Left lung (tissue), 10 donors: ENCODE results near the gene BCR. TPM values are rescaled to one million over a fixed set of nuclear protein-coding genes. Genes with fewer than 3 reads are reported as not detected.

Experiments
- ATAC-seq: fragments of 200-7000 bp; cut with Tn5 transposase; one replicate; pipeline ENCODE4 v1.9.1; 2020; ENCODE audit warnings: moderate library complexity
- DNase-seq, 4 donors: peaks; one replicate each; pipeline ENCODE4 v3.0.0-alpha.2; 2013 to 2020
- H3K27ac ChIP-seq, 2 donors: fragments of 200-600 bp; sonication (generic) in 1 of 2; one replicate each; pipeline versions ENCODE4 v1.5.0 to v1.8.0; 2020 to 2021
- H3K27me3 ChIP-seq, 2 donors: fragments of 200-600 bp; sonication (generic) in 1 of 2; one replicate each; pipeline versions ENCODE4 v1.5.0 to v1.8.0; 2020 to 2021
- H3K36me3 ChIP-seq, 2 donors: fragments of 200-600 bp; sonication (generic) in 1 of 2; one replicate each; pipeline versions ENCODE4 v1.5.0 to v1.8.0; 2020 to 2021
- H3K4me1 ChIP-seq, 2 donors: fragments of 200-600 bp; one replicate each; pipeline ENCODE4 v1.8.0; 2021
- H3K4me3 ChIP-seq, 2 donors: fragments of 200-600 bp; sonication (generic) in 1 of 2; one replicate each; pipeline versions ENCODE4 v1.5.0 to v1.8.0; 2020 to 2021; ENCODE audit warnings: mild to moderate bottlenecking in 1 of 2
- H3K9me3 ChIP-seq, 2 donors: fragments of 200-600 bp; sonication (generic) in 1 of 2; one replicate each; pipeline versions ENCODE4 v1.5.0 to v1.8.0; 2020 to 2021
- CTCF ChIP-seq, 2 donors: fragments of 200-600 bp; sonication (generic) in 1 of 2; IDR thresholded peaks; one replicate each; pipeline versions ENCODE4 v1.5.0 to v1.8.0; 2021; ENCODE audit warnings: antibody characterized with exemption in 2 of 2
- intact Hi-C, 2 donors: fragments of 100-400 bp; cut with DNase I; formaldehyde crosslinking; loops; one replicate each; pipeline versions ENCODE4 v1.11.2 to v1.14.2; 2022
- polyA plus RNA-seq, 6 donors: library from polyadenylated mRNA; unstranded; fragments of 120-200 nt; gene quantifications; one replicate each; pipeline ENCODE4 v1.2.1, GENCODE V29; 2013; ENCODE audit not compliant: insufficient read length in 6 of 6
- total RNA-seq, 2 donors: library from RNA; stranded (reverse); fragmentation: NEBNext Ultra II Directional; extraction: Animal tissue kit (Norgen Biotek cat#: 25700); gene quantifications; one replicate each; pipeline ENCODE4 v1.2.1, GENCODE V29; 2021
- donor health status: DM: no; HTN: yes; CAD: no.
- donor health status: DM: no; HTN: no; CAD: no.

Gene BCR
- total and polyA plus RNA-seq, 8 donors = 41.1 to 70.4 (median 48.9) TPM

- H3K36me3 ChIP-seq = peaks cover 0 to 100% of the 10 kb centered on the region in 2 donors
- TF ChIP-seq CTCF (IDR thresholded peaks at IDR 0.05) = no peak
- no peaks in the 10 kb centered on the region for H3K9me3 ChIP-seq
These were observed 91.2 kb downstream of the BCR start for GRCh38 chr22:23271597-23271908.

GRCh38 chr22:23272371-23272770 is 92.1 kb downstream of the BCR start:
- ATAC-seq = no peak
- Histone ChIP-seq H3K4me3 (no peak overlapping the region), H3K4me1 (no peaks in the 10 kb centered on the region), H3K36me3 (peaks cover 0 to 100% of the 10 kb centered on the region in 2 donors), H3K27me3 (no peaks in the 10 kb centered on the region), H3K27ac (no peak overlapping the region), H3K9me3 (no peaks in the 10 kb centered on the region)
- intact Hi-C loops = no loop called here
- no peak for DNase-seq
- no peak for TF ChIP-seq CTCF (IDR thresholded peaks at IDR 0.05)

More at GRCh38 chr22:23271597-23271908, 91.2 kb downstream of the BCR start:
- Histone ChIP-seq H3K4me3 (no peak overlapping the region), H3K27ac (no peak overlapping the region), H3K27me3 (no peaks in the 10 kb centered on the region), H3K4me1 (no peaks in the 10 kb centered on the region)
- intact Hi-C loops = no loop called here
- ATAC-seq (no peak), DNase-seq (no peak)

GRCh38 chr22:23272834-23273233 is 92.5 kb downstream of the BCR start:
- intact Hi-C loops = no loop called here
- DNase-seq (no peak), ATAC-seq (no peak)
- H3K27me3 ChIP-seq = no peaks in the 10 kb centered on the region
- no peaks in the 10 kb centered on the region for H3K9me3 ChIP-seq
- no peak for TF ChIP-seq CTCF (IDR thresholded peaks at IDR 0.05)
- H3K27ac ChIP-seq = no peak overlapping the region
- H3K4me3 ChIP-seq = no peak overlapping the region
- peaks cover 0 to 100% of the 10 kb centered on the region in 2 donors for H3K36me3 ChIP-seq
- peaks cover 0 to under 1% of the 10 kb centered on the region in 2 donors for H3K4me1 ChIP-seq

GRCh38 chr22:23273445-23274145 is 93.3 kb downstream of the BCR start:
- DNase-seq (no peak), ATAC-seq (no peak)
- no peaks in the 10 kb centered on the region for H3K27me3 ChIP-seq
- peaks cover 4 to 8% of the 10 kb centered on the region in 2 donors for H3K4me1 ChIP-seq
- TF ChIP-seq CTCF (IDR thresholded peaks at IDR 0.05) = no peak
- no peak overlapping the region for H3K4me3 ChIP-seq
- H3K9me3 ChIP-seq = no peaks in the 10 kb centered on the region
- intact Hi-C loops = no loop called here
- peaks cover 0 to 100% of the 10 kb centered on the region in 2 donors for H3K36me3 ChIP-seq
- H3K27ac ChIP-seq = no peak overlapping the region

GRCh38 chr22:23274146-23274526 is 93.8 kb downstream of the BCR start:
- DNase-seq (no peak), ATAC-seq (no peak)
- no peaks in the 10 kb centered on the region for H3K9me3 ChIP-seq
- no peak overlapping the region for H3K4me3 ChIP-seq
- H3K27ac ChIP-seq = no peak overlapping the region
- H3K36me3 ChIP-seq = peaks cover 0 to 100% of the 10 kb centered on the region in 2 donors
- no peak for TF ChIP-seq CTCF (IDR thresholded peaks at IDR 0.05)
- intact Hi-C loops = no loop called here
- H3K27me3 ChIP-seq = no peaks in the 10 kb centered on the region
- H3K4me1 ChIP-seq = peaks cover 8 to 14% of the 10 kb centered on the region in 2 donors
